Upper lobe of left lung (tissue), 4 donors: ENCODE data around the gene CFAP298.

Source experiments
- POLR2A ChIP-seq, 4 donors: fragments of 450-650 bp; IDR thresholded peaks; one replicate each; pipeline ENCODE4 v1.5.1; 2016 to 2017; ENCODE audit warnings: antibody characterized with exemption in 4 of 4, mild to moderate bottlenecking in 2 of 4
- POLR2AphosphoS5 ChIP-seq, 2 donors: sonication (generic); formaldehyde crosslinking; IDR thresholded peaks; one replicate each; pipeline ENCODE4 v1.5.1; 2017; ENCODE audit warnings: antibody characterized with exemption in 2 of 2

DNA sequence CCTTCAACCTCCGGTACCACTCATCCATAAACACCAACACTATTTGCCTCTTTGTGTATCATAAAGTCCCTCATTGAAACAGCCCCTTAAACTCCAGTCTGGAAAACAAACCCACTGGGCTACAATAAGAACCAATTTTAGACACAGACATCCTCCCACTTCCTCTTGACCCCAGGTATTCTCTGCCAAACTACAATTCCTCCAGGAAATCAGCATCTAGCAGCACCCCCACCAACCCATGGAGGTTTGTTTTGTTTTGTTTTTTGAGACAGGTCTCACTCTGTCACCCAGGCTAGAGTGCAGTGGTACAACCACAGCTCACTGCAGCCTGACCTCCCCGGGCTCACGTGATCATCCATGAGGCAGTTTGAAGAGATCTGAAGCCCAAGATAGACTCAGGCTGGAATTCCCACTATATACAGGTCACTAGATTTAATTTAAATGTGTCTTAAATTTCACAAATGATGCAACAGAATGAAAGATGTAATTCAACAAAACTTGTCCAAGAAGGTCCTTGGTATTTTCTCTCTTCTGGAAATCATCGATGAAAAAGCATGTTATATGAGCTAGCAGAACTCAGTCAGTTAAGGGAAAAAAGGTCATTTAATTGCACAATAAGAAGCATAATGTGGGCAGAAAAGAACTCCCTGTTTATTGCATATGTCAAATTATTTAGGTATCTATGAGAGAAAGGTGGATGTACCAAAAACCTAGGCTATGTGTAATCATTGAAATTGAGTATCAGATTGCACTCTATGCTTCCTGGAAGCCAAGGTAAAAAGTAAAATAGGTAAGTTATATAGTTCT is 57.1 kb downstream of the CFAP298 start:
- TF ChIP-seq POLR2AphosphoS5 (IDR thresholded peaks at IDR 0.05) (no peak), POLR2A (IDR thresholded peaks at IDR 0.05) (no peak)
